IMR-90 (cell line): ENCODE data around the gene ALB. TPM values are rescaled to one million over a fixed set of nuclear protein-coding genes. Genes with fewer than 3 reads are reported as not detected.

ENCODE experiments used
- ATAC-seq: fragments of 200-7000 bp; cut with Tn5 transposase; 2 replicates; pipeline ENCODE4 v1.9.1; 2020; ENCODE audit warnings: low read depth, mild to moderate bottlenecking, moderate library complexity
- BruUV-seq: library from RNA; stranded (reverse); fragments of 400-500 nt; replicated peaks from 2 replicates; lab custom pipeline; 2021; lab: Mats Ljungman, UMichigan
- CTCF ChIA-PET: fragments of 300-600 bp; formaldehyde crosslinking; extraction: SDS; loops from one replicate; lab custom pipeline; 2021; ENCODE audit warnings: antibody characterized with exemption; lab: Yijun Ruan, JAX
- POLR2A ChIA-PET: fragments of 300-600 bp; sonication (Branson Sonifier 250); formaldehyde crosslinking; loops from one replicate; lab custom pipeline; 2022; ENCODE audit warnings: antibody characterized with exemption; ENCODE audit not compliant: unreplicated experiment; lab: Charles Lee
- DNase-seq: peaks from one replicate; pipeline ENCODE4 v3.0.0; 2013
- H2AFZ ChIP-seq: replicated peaks from 2 replicates; pipeline ENCODE3; 2013; ENCODE audit warnings: low read length, mild to moderate bottlenecking; ENCODE audit not compliant: poor library complexity
- H2AK5ac ChIP-seq: 2 replicates; pipeline ENCODE4 v1.6.1; 2013; ENCODE audit warnings: low read depth, low read length, inconsistent platforms
- H2AK9ac ChIP-seq: replicated peaks from 2 replicates; pipeline ENCODE3; 2013; ENCODE audit warnings: mild to moderate bottlenecking, low read depth, low read length, moderate library complexity; ENCODE audit not compliant: poor library complexity
- H2BK120ac ChIP-seq: 2 replicates; pipeline ENCODE4 v1.6.1; 2013; ENCODE audit warnings: low read depth, low read length, inconsistent platforms
- H2BK15ac ChIP-seq: 3 replicates; pipeline ENCODE4 v1.6.1; 2013; ENCODE audit warnings: low read depth, low read length, inconsistent platforms
- H2BK20ac ChIP-seq: 2 replicates; pipeline ENCODE4 v1.6.1; 2013; ENCODE audit warnings: low read depth, mild to moderate bottlenecking, inconsistent platforms, low read length, moderate library complexity
- H2BK5ac ChIP-seq: 2 replicates; pipeline ENCODE4 v1.6.1; 2013; ENCODE audit warnings: mild to moderate bottlenecking, low read depth, low read length, inconsistent platforms; ENCODE audit not compliant: poor library complexity, severe bottlenecking
- H3K14ac ChIP-seq: replicated peaks from 2 replicates; pipeline ENCODE4 v1.6.1; 2013; ENCODE audit warnings: low read depth, low read length, inconsistent platforms
- H3K18ac ChIP-seq: 2 replicates; pipeline ENCODE4 v1.6.1; 2013; ENCODE audit warnings: low read depth, low read length, control low read depth
- H3K23ac ChIP-seq: 2 replicates; pipeline ENCODE4 v1.6.1; 2013; ENCODE audit warnings: low read depth, low read length, inconsistent platforms
- H3K27ac ChIP-seq: 2 replicates; pipeline ENCODE4 v1.5.1; 2013; ENCODE audit warnings: mild to moderate bottlenecking, control low read depth, low read length; ENCODE audit not compliant: insufficient read depth
- H3K27me3 ChIP-seq: 2 replicates; pipeline ENCODE4 v1.6.1; 2013; ENCODE audit warnings: low read length; ENCODE audit not compliant: control insufficient read depth, insufficient read depth
- H3K36me3 ChIP-seq: 2 replicates; pipeline ENCODE4 v1.6.1; 2013; ENCODE audit warnings: low read length, mixed read lengths; ENCODE audit not compliant: control insufficient read depth, insufficient read depth
- H3K4ac ChIP-seq: 2 replicates; pipeline ENCODE4 v1.6.1; 2013; ENCODE audit warnings: low read depth, low read length, inconsistent platforms
- H3K4me1 ChIP-seq: 2 replicates; pipeline ENCODE4 v1.6.1; 2013; ENCODE audit warnings: low read length, mixed read lengths; ENCODE audit not compliant: control insufficient read depth, insufficient read depth
- H3K4me2 ChIP-seq: 2 replicates; pipeline ENCODE4 v1.6.1; 2013; ENCODE audit warnings: low read depth, mild to moderate bottlenecking, control low read depth, low read length, moderate library complexity
- H3K4me3 ChIP-seq: 2 replicates; pipeline ENCODE4 v1.5.1; 2013; ENCODE audit warnings: low read depth, mild to moderate bottlenecking, control low read depth, low read length, moderate library complexity; ENCODE audit not compliant: insufficient read depth
- H3K56ac ChIP-seq: 2 replicates; pipeline ENCODE4 v1.6.1; 2013; ENCODE audit warnings: low read length, inconsistent platforms; ENCODE audit not compliant: insufficient read depth; ENCODE audit errors: extremely low read depth
- H3K79me1 ChIP-seq, 2 experiments: 2 replicates each; pipeline ENCODE4 v1.6.1; 2013; ENCODE audit warnings: low read length in 2 of 2, inconsistent platforms in 1 of 2, low read depth in 1 of 2
- H3K9ac ChIP-seq: 2 replicates; pipeline ENCODE4 v1.6.1; 2013; ENCODE audit warnings: low read depth, low read length, control low read depth
- H3K9me1 ChIP-seq: 2 replicates; pipeline ENCODE4 v1.6.1; 2013; ENCODE audit warnings: low read length, inconsistent platforms; ENCODE audit not compliant: insufficient read depth
- H3K9me3 ChIP-seq: 2 replicates; pipeline ENCODE4 v1.6.1; 2013; ENCODE audit warnings: low read length; ENCODE audit not compliant: control insufficient read depth, insufficient read depth
- H4K20me1 ChIP-seq: 2 replicates; pipeline ENCODE4 v1.6.1; 2013; ENCODE audit warnings: low read length, inconsistent platforms; ENCODE audit not compliant: insufficient read depth
- H4K5ac ChIP-seq: 2 replicates; pipeline ENCODE4 v1.6.1; 2013; ENCODE audit warnings: mild to moderate bottlenecking, low read depth, low read length, control low read depth
- H4K8ac ChIP-seq, 2 experiments: 2 replicates each; pipeline ENCODE4 v1.6.1; 2013; ENCODE audit warnings: low read depth in 2 of 2, low read length in 2 of 2, control low read depth in 1 of 2, inconsistent platforms in 1 of 2
- H4K91ac ChIP-seq: 2 replicates; pipeline ENCODE4 v1.6.1; 2013; ENCODE audit warnings: low read depth, low read length, inconsistent platforms; ENCODE audit not compliant: insufficient read depth
- BHLHE40 ChIP-seq: fragments of 150-350 bp; IDR thresholded peaks from 2 replicates; pipeline ENCODE4 v1.6.1; 2016; ENCODE audit warnings: mild to moderate bottlenecking, low read depth, low read length
- CEBPB ChIP-seq: IDR thresholded peaks from 2 replicates; pipeline ENCODE4 v1.6.1; 2012; ENCODE audit warnings: low read depth, low read length, improper control_type of control experiment
- CHD1 ChIP-seq: IDR thresholded peaks from 2 replicates; pipeline ENCODE4 v1.6.1; 2012; ENCODE audit warnings: low read depth, low read length, improper control_type of control experiment
- ELK1 ChIP-seq: fragments of 150-350 bp; IDR thresholded peaks from 2 replicates; pipeline ENCODE4 v1.6.1; 2016; ENCODE audit warnings: low read depth, mild to moderate bottlenecking, low read length, moderate library complexity, borderline replicate concordance
- MAFK ChIP-seq: IDR thresholded peaks from 2 replicates; pipeline ENCODE4 v1.6.1; 2012; ENCODE audit warnings: low read depth, low read length, improper control_type of control experiment
- MAZ ChIP-seq: IDR thresholded peaks from 2 replicates; pipeline ENCODE4 v1.6.1; 2012; ENCODE audit warnings: low read depth, mild to moderate bottlenecking, low read length, improper control_type of control experiment, moderate library complexity, borderline replicate concordance
- MXI1 ChIP-seq: IDR thresholded peaks from 2 replicates; pipeline ENCODE4 v1.6.1; 2012; ENCODE audit warnings: low read depth, mild to moderate bottlenecking, low read length, moderate library complexity, borderline replicate concordance
- NFE2L2 ChIP-seq: fragments of 150-350 bp; IDR thresholded peaks from 2 replicates; pipeline ENCODE4 v1.6.1; 2016; ENCODE audit warnings: low read depth, mild to moderate bottlenecking, low read length
- POLR2A ChIP-seq: IDR thresholded peaks from 2 replicates; pipeline ENCODE4 v1.6.1; 2012; ENCODE audit warnings: mild to moderate bottlenecking, low read depth, low read length
- RAD21 ChIP-seq: IDR thresholded peaks from 2 replicates; pipeline ENCODE4 v1.6.1; 2012; ENCODE audit warnings: low read length, improper control_type of control experiment
- RCOR1 ChIP-seq: IDR thresholded peaks from 2 replicates; pipeline ENCODE4 v1.6.1; 2012; ENCODE audit warnings: mild to moderate bottlenecking, low read length, improper control_type of control experiment; ENCODE audit not compliant: insufficient replicate concordance
- RFX5 ChIP-seq: IDR thresholded peaks from 2 replicates; pipeline ENCODE4 v1.8.0; 2012; ENCODE audit warnings: low read depth, mild to moderate bottlenecking, low read length, moderate library complexity
- USF2 ChIP-seq: fragments of 150-350 bp; IDR thresholded peaks from 2 replicates; pipeline ENCODE4 v1.6.1; 2017; ENCODE audit warnings: mild to moderate bottlenecking, antibody characterized with exemption, low read length, low read depth
- WGBS, 2 experiments: methylation state at CpG; one replicate each; pipeline versions ENCODE4 v1.1.5 to v1.1.7; 2013; ENCODE audit warnings: missing lambda C conversion rate in 2 of 2; ENCODE audit not compliant: insufficient read length in 1 of 2; ENCODE audit errors: extremely low coverage in 2 of 2; 5-methylcytosine and 5-hydroxymethylcytosine counted together
- dilution Hi-C: fragments of 300-500 bp; cut with HindIII; formaldehyde crosslinking; loops from one replicate; pipeline ENCODE4 v1.14.3; 2018; ENCODE audit warnings: low sequenced_read_pairs; ENCODE audit not compliant: unreplicated experiment
- in situ Hi-C: fragments of 300-500 bp; cut with MboI; formaldehyde crosslinking; loops from 3 replicates; pipeline ENCODE4 v1.14.3; 2019; ENCODE audit warnings: low sequenced_read_pairs, inconsistent platforms, mixed read lengths
- intact Hi-C: fragments of 100-400 bp; cut with micrococcal nuclease; formaldehyde crosslinking; loops from 2 replicates; pipeline ENCODE4 v1.10.0; 2022
- polyA plus RNA-seq, 3 experiments: library from polyadenylated mRNA; depleted of rRNA; stranded (reverse); fragments of >200 nt; gene quantifications; 2 replicates each; pipeline ENCODE4 v1.2.3, GENCODE V29; 2012; ENCODE audit warnings: low replicate concordance in 1 of 3
- total RNA-seq: library from RNA; depleted of rRNA; stranded (reverse); fragments of >200 nt; gene quantifications from 2 replicates; pipeline ENCODE4 v1.2.3, GENCODE V29; 2012
- TF ChIP-seq, protein P1 (sequence below): conservative IDR thresholded peaks from 2 replicates; pipeline ENCODE4 v1.5.1; 2012; ENCODE audit warnings: mild to moderate bottlenecking, low read depth, low read length, improper control_type of control experiment

ALB gene
- total and polyA plus RNA-seq, 2 of the 4 experiments (the other 2 are of a cell fraction): not detected

DNA sequence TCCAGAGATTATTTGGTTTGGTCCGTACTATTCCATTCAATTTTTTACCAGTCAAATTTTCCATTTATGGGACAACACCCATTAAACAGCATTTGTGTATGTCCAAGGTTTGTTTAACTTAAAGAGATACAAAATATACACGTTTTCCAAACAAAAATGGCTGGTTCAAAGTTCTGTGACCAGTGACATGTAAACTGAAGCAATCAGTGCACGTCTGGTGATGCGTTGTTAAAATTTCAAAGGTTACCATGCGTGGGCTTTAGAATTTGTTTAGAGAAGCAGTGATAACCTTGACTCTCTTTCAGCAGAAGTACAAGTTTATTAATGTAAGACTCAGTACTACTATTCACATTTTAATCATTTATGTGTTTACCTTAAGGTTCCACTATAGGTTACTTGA lies 25.2 kb upstream of the ALB start:
- Histone ChIP-seq H2BK15ac (no peak overlapping the region), H3K18ac (no peak overlapping the region), H2BK5ac (no peak overlapping the region), H3K4ac (no peak overlapping the region), H3K27me3 (no peaks in the 10 kb centered on the region), H3K9me1 (no peaks in the 10 kb centered on the region), H3K79me1 (no peaks in the 10 kb centered on the region), H3K9ac (no peak overlapping the region), H3K23ac (no peak overlapping the region), H3K9me3 (no peaks in the 10 kb centered on the region), H3K56ac (no peak overlapping the region), H3K14ac (no peak overlapping the region), H4K8ac (no peak overlapping the region), H4K5ac (no peak overlapping the region), H3K4me2 (no peak overlapping the region), H2AK9ac (no peak overlapping the region), H2BK20ac (no peak overlapping the region), H3K27ac (no peak overlapping the region), H2AK5ac (no peak overlapping the region), H4K91ac (no peak overlapping the region), H3K4me1 (no peaks in the 10 kb centered on the region), H3K36me3 (no peaks in the 10 kb centered on the region), H4K20me1 (no peaks in the 10 kb centered on the region), H2BK120ac (no peak overlapping the region), H2AFZ (no peak overlapping the region), H3K4me3 (no peak overlapping the region)
- ATAC-seq: no peak
- intact Hi-C loops (no loop called here), dilution Hi-C loops (no loop called here), in situ Hi-C loops (no loop called here)
- TF ChIP-seq RCOR1: no peak
- no peak for TF ChIP-seq RAD21
- no peak for TF ChIP-seq MAZ
- no peak for TF ChIP-seq CEBPB
- TF ChIP-seq POLR2A: no peak
- no peak for TF ChIP-seq MXI1
- TF ChIP-seq, protein P1, sequence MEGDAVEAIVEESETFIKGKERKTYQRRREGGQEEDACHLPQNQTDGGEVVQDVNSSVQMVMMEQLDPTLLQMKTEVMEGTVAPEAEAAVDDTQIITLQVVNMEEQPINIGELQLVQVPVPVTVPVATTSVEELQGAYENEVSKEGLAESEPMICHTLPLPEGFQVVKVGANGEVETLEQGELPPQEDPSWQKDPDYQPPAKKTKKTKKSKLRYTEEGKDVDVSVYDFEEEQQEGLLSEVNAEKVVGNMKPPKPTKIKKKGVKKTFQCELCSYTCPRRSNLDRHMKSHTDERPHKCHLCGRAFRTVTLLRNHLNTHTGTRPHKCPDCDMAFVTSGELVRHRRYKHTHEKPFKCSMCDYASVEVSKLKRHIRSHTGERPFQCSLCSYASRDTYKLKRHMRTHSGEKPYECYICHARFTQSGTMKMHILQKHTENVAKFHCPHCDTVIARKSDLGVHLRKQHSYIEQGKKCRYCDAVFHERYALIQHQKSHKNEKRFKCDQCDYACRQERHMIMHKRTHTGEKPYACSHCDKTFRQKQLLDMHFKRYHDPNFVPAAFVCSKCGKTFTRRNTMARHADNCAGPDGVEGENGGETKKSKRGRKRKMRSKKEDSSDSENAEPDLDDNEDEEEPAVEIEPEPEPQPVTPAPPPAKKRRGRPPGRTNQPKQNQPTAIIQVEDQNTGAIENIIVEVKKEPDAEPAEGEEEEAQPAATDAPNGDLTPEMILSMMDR: no peak
- TF ChIP-seq ELK1: no peak
- TF ChIP-seq USF2: no peak
- no peak for TF ChIP-seq BHLHE40
- TF ChIP-seq RFX5: no peak
- no peak for TF ChIP-seq NFE2L2
- TF ChIP-seq MAFK: no peak
- TF ChIP-seq CHD1: no peak
- ChIA-PET CTCF (no interaction called here), POLR2A (no interaction called here)
- no CpG with 5 or more reads among the region's 5 CpGs for WGBS, 2 experiments
- BruUV-seq: no TSS peak
- DNase-seq: no peak
